Liver (tissue), 9 donors: Measurements from ENCODE around the gene PSMB11. TPM values are rescaled to one million over a fixed set of nuclear protein-coding genes. Genes with fewer than 3 reads are reported as not detected.
A peak's percentile ranks its signal among the peaks of the same experiment; 100 is the strongest.

ENCODE experiments used
- DNase-seq: peaks from one replicate; pipeline ENCODE4 v3.0.0-alpha.2; 2017; ENCODE audit warnings: low spot score
- H3K27ac ChIP-seq, 2 donors: one replicate each; pipeline ENCODE4 v1.7.0; 2013; ENCODE audit warnings: inconsistent platforms in 2 of 2, low read length in 2 of 2, control low read depth in 1 of 2, low read depth in 1 of 2, mild to moderate bottlenecking in 1 of 2
- H3K27me3 ChIP-seq, 4 donors: one replicate each; pipeline versions ENCODE4 v1.6.1 to v1.7.0; 2013; ENCODE audit warnings: low read length in 3 of 4, inconsistent platforms in 1 of 4, mild to moderate bottlenecking in 1 of 4, moderate library complexity in 1 of 4; ENCODE audit not compliant: control insufficient read depth in 4 of 4, insufficient read depth in 4 of 4
- H3K36me3 ChIP-seq, 4 donors: one replicate each; pipeline versions ENCODE4 v1.6.1 to v1.7.0; 2013; ENCODE audit warnings: low read length in 3 of 4, mild to moderate bottlenecking in 3 of 4, low read depth in 1 of 4, moderate library complexity in 1 of 4; ENCODE audit not compliant: control insufficient read depth in 4 of 4, insufficient read depth in 3 of 4
- H3K4me1 ChIP-seq, 4 donors: one replicate each; pipeline versions ENCODE4 v1.6.1 to v1.7.0; 2013; ENCODE audit warnings: low read length in 3 of 4, mild to moderate bottlenecking in 3 of 4, moderate library complexity in 1 of 4; ENCODE audit not compliant: control insufficient read depth in 4 of 4, insufficient read depth in 4 of 4
- H3K4me3 ChIP-seq, 3 donors: one replicate each; pipeline versions ENCODE4 v1.6.1 to v1.7.0; 2013; ENCODE audit warnings: low read length in 3 of 3, control low read depth in 1 of 3, low read depth in 1 of 3, mild to moderate bottlenecking in 1 of 3
- H3K9ac ChIP-seq, 2 donors: one replicate each; pipeline ENCODE4 v1.7.0; 2013; ENCODE audit warnings: low read length in 2 of 2, mild to moderate bottlenecking in 2 of 2, moderate library complexity in 2 of 2, control low read depth in 1 of 2, low read depth in 1 of 2
- H3K9me3 ChIP-seq, 4 donors: one replicate each; pipeline versions ENCODE4 v1.6.1 to v1.7.0; 2013; ENCODE audit warnings: low read length in 3 of 4; ENCODE audit not compliant: control insufficient read depth in 4 of 4
- ATF3 ChIP-seq: IDR thresholded peaks from 2 replicates; pipeline ENCODE4 v1.6.1; 2016; ENCODE audit warnings: antibody characterized with exemption
- CTCF ChIP-seq: fragments of 150-350 bp; IDR thresholded peaks from 2 replicates; pipeline ENCODE4 v1.5.1; 2017; ENCODE audit warnings: improper control_type of control experiment, low read depth, low read length; ENCODE audit not compliant: missing input control
- EGR1 ChIP-seq, 2 donors: IDR thresholded peaks; 2 replicates each; pipeline ENCODE4 v1.6.1; 2016 to 2018; ENCODE audit warnings: antibody characterized with exemption in 2 of 2, low read depth in 2 of 2
- FOXA1 ChIP-seq: IDR thresholded peaks from 2 replicates; pipeline ENCODE4 v1.6.1; 2016; ENCODE audit warnings: antibody characterized with exemption
- FOXA2 ChIP-seq: IDR thresholded peaks from 2 replicates; pipeline ENCODE4 v1.6.1; 2016; ENCODE audit warnings: antibody characterized with exemption
- GABPA ChIP-seq, 2 donors: IDR thresholded peaks in 1 of 2; conservative IDR thresholded peaks in 1 of 2; 2 replicates each; pipeline ENCODE4 v1.6.1; 2016; ENCODE audit warnings: antibody characterized with exemption in 2 of 2, mild to moderate bottlenecking in 1 of 2, moderate library complexity in 1 of 2
- HNF4A ChIP-seq, 2 donors: conservative IDR thresholded peaks; 2 replicates each; pipeline ENCODE4 v1.6.1; 2016; ENCODE audit warnings: antibody characterized with exemption in 2 of 2, mild to moderate bottlenecking in 2 of 2
- HNF4G ChIP-seq: IDR thresholded peaks from 2 replicates; pipeline ENCODE4 v1.6.1; 2016; ENCODE audit warnings: antibody characterized with exemption
- JUND ChIP-seq, 2 donors: IDR thresholded peaks; 2 replicates each; pipeline ENCODE4 v1.6.1; 2016; ENCODE audit warnings: antibody characterized with exemption in 2 of 2
- NR2F2 ChIP-seq: IDR thresholded peaks from 2 replicates; pipeline ENCODE4 v1.6.1; 2016; ENCODE audit warnings: antibody characterized with exemption
- RAD21 ChIP-seq, 2 donors: IDR thresholded peaks; 2 replicates each; pipeline ENCODE4 v1.6.1; 2016; ENCODE audit warnings: antibody characterized with exemption in 2 of 2, mild to moderate bottlenecking in 2 of 2
- RXRA ChIP-seq, 2 donors: IDR thresholded peaks; 2 replicates each; pipeline ENCODE4 v1.6.1; 2017 to 2018; ENCODE audit warnings: antibody characterized with exemption in 2 of 2, mild to moderate bottlenecking in 1 of 2
- SP1 ChIP-seq: IDR thresholded peaks from 2 replicates; pipeline ENCODE4 v1.6.1; 2018; ENCODE audit warnings: antibody characterized with exemption, mild to moderate bottlenecking
- TAF1 ChIP-seq: conservative IDR thresholded peaks from 2 replicates; pipeline ENCODE4 v1.6.1; 2016; ENCODE audit warnings: antibody characterized with exemption, mild to moderate bottlenecking
- YY1 ChIP-seq: IDR thresholded peaks from 2 replicates; pipeline ENCODE4 v1.6.1; 2016; ENCODE audit warnings: antibody characterized with exemption, mild to moderate bottlenecking
- WGBS: extraction: QIAGEN DNeasy Blood & Tissue Kit; methylation state at CpG from one replicate; pipeline ENCODE4 v1.1.7; 2013; 5-methylcytosine and 5-hydroxymethylcytosine counted together
- polyA plus RNA-seq, 2 donors: library from polyadenylated mRNA; stranded (reverse) in 1 of 2; unstranded in 1 of 2; fragments of 200-250 nt in 1 of 2; fragments of >200 nt in 1 of 2; fragmentation: Nextera tagmentation in 1 of 2; extraction: Ambion mirVana in 1 of 2; gene quantifications; one replicate each; pipeline versions ENCODE4 v1.2.1 to v1.2.3, GENCODE V29; 2013 to 2015
- total RNA-seq, 2 donors: library from RNA; depleted of rRNA; stranded (reverse); fragments of >200 nt; gene quantifications; one replicate each; pipeline ENCODE4 v1.2.3, GENCODE V29; 2014
- TF ChIP-seq, protein P1 (sequence below): IDR thresholded peaks from 2 replicates; pipeline ENCODE4 v1.6.1; 2016; ENCODE audit warnings: antibody characterized with exemption
- TF ChIP-seq, protein P2 (sequence below): IDR thresholded peaks from 2 replicates; pipeline ENCODE4 v1.6.1; 2016; ENCODE audit warnings: antibody characterized with exemption, mild to moderate bottlenecking
- TF ChIP-seq, protein P3 (sequence below): IDR thresholded peaks from 2 replicates; pipeline ENCODE4 v1.6.1; 2016; ENCODE audit warnings: antibody characterized with exemption
- donor health status: healthy.
- donor health status: healthy.
- donor health status: healthy.
- donor health status: healthy.
- donor health status: healthy.

Gene PSMB11
- total and polyA plus RNA-seq, 4 donors: not detected

DNA sequence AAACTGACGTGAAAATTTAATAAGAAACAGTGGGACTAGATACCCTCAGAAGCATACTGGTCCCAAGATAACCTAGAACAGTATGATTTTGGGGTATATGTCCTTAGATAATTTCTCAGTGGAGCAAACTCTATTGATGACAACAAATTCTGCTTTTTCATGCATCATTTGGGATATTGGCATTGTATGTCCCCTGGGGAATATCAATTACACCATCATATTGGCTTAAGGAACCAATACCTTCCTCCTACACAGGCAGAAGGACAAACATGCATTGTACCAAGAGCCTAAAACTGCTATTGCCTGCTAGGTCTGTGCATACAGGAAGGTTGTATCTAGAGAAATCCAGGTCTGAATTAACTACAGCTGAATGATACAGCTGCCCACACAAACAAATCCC is 32.9 kb downstream of the PSMB11 start:
- no peaks in the 10 kb centered on the region for H3K9me3 ChIP-seq
- DNase-seq: no peak
- H3K36me3 ChIP-seq: peaks cover 7 to 56% (median 47%) of the 10 kb centered on the region in 4 donors
- 97% methylated on average over 1 of the region's 1 CpG for WGBS
- H3K27me3 ChIP-seq: no peaks in the 10 kb centered on the region
- no peak overlapping the region for H3K9ac ChIP-seq
- H3K4me1 ChIP-seq: peaks cover 2 to 23% (median 18%) of the 10 kb centered on the region in 4 donors
- no peak overlapping the region for H3K27ac ChIP-seq
- H3K4me3 ChIP-seq: no peak overlapping the region
- TF ChIP-seq YY1 (no peak), SP1 (no peak), HNF4G (no peak), GABPA (IDR thresholded peaks at IDR 0.05 in 1 of 2, conservative IDR thresholded peaks at IDR 0.05 in 1 of 2) (no peak)
- TF ChIP-seq, protein P1, sequence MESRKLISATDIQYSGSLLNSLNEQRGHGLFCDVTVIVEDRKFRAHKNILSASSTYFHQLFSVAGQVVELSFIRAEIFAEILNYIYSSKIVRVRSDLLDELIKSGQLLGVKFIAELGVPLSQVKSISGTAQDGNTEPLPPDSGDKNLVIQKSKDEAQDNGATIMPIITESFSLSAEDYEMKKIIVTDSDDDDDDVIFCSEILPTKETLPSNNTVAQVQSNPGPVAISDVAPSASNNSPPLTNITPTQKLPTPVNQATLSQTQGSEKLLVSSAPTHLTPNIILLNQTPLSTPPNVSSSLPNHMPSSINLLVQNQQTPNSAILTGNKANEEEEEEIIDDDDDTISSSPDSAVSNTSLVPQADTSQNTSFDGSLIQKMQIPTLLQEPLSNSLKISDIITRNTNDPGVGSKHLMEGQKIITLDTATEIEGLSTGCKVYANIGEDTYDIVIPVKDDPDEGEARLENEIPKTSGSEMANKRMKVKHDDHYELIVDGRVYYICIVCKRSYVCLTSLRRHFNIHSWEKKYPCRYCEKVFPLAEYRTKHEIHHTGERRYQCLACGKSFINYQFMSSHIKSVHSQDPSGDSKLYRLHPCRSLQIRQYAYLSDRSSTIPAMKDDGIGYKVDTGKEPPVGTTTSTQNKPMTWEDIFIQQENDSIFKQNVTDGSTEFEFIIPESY: no peak

- no peak for DNase-seq
- TF ChIP-seq CTCF (peak; percentile 44), HNF4G (no peak), RXRA (IDR thresholded peaks at IDR 0.05) (no peak), HNF4A (conservative IDR thresholded peaks at IDR 0.05) (no peak), YY1 (peak; percentile 21), JUND (IDR thresholded peaks at IDR 0.05) (no peak), SP1 (no peak), TAF1 (no peak), NR2F2 (no peak), ATF3 (no peak), RAD21 (IDR thresholded peaks at IDR 0.05) (peak; percentile 57 to 67), EGR1 (IDR thresholded peaks at IDR 0.05; ENCODE audit: low read depth in 2 of 2) (no peak), FOXA2 (no peak), GABPA (IDR thresholded peaks at IDR 0.05 in 1 of 2, conservative IDR thresholded peaks at IDR 0.05 in 1 of 2) (no peak), FOXA1 (no peak)
- TF ChIP-seq, protein P1: no peak
- TF ChIP-seq, protein P2, sequence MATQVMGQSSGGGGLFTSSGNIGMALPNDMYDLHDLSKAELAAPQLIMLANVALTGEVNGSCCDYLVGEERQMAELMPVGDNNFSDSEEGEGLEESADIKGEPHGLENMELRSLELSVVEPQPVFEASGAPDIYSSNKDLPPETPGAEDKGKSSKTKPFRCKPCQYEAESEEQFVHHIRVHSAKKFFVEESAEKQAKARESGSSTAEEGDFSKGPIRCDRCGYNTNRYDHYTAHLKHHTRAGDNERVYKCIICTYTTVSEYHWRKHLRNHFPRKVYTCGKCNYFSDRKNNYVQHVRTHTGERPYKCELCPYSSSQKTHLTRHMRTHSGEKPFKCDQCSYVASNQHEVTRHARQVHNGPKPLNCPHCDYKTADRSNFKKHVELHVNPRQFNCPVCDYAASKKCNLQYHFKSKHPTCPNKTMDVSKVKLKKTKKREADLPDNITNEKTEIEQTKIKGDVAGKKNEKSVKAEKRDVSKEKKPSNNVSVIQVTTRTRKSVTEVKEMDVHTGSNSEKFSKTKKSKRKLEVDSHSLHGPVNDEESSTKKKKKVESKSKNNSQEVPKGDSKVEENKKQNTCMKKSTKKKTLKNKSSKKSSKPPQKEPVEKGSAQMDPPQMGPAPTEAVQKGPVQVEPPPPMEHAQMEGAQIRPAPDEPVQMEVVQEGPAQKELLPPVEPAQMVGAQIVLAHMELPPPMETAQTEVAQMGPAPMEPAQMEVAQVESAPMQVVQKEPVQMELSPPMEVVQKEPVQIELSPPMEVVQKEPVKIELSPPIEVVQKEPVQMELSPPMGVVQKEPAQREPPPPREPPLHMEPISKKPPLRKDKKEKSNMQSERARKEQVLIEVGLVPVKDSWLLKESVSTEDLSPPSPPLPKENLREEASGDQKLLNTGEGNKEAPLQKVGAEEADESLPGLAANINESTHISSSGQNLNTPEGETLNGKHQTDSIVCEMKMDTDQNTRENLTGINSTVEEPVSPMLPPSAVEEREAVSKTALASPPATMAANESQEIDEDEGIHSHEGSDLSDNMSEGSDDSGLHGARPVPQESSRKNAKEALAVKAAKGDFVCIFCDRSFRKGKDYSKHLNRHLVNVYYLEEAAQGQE: no peak
- TF ChIP-seq, protein P3, sequence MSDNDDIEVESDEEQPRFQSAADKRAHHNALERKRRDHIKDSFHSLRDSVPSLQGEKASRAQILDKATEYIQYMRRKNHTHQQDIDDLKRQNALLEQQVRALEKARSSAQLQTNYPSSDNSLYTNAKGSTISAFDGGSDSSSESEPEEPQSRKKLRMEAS: no peak
- Histone ChIP-seq H3K9ac (no peak overlapping the region), H3K4me1 (peaks cover 2 to 9% (median 6%) of the 10 kb centered on the region in 4 donors), H3K4me3 (no peak overlapping the region), H3K9me3 (no peaks in the 10 kb centered on the region), H3K27ac (no peak overlapping the region), H3K36me3 (peaks cover 8 to 76% (median 65%) of the 10 kb centered on the region in 4 donors), H3K27me3 (no peaks in the 10 kb centered on the region)
- 66% methylated on average over 5 of the region's 5 CpGs for WGBS
Measured at GRCh38 chr14:23076785-23077408, 34.9 kb downstream of the PSMB11 start.
